ENCODE results near the gene TRAFD1. TPM values are rescaled to one million over a fixed set of nuclear protein-coding genes. Genes with fewer than 3 reads are reported as not detected.

TRAFD1 gene
- total RNA-seq, 1 experiment from 2014 or later = 25.5 TPM

DNA sequence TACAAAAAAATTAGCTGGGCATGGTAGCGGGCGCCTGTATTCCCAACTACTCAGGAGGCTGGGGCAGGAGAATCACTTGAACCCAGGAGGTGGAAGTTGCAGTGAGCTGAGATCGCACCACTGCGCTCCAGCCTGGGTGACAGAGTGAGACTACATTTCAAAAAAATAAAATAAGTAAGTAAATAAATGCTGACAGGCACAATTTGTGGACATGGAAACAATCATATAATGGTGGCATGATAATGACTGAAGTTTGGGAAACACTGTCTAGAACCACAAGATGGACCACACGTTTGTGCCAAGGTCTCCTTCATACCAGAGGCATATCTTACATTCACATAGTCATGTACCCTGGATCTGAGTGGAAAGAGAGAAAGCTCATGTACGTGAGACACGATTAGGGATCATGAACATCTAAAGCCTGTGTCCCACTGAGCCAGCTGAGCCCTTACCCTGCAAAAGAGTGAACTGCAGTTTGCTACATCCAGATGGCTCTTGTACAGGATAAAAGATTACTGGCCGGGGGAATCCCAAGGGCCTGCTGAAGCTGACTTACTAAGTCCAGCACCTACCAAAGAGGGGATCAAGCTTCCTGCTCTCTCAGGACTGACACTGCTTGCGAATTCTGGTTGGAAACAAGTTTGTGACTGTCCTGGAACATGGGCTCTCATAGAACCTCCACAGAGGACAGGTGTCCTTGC is 62.9 kb downstream of the TRAFD1 start:
- H3K4me2 ChIP-seq (ENCODE audit: low read length) = no peak overlapping the region
- no peak overlapping the region for H3K9ac ChIP-seq (ENCODE audit: low read length)
- H3K27ac ChIP-seq (ENCODE audit: low read depth, low read length) = no peak overlapping the region
- ATAC-seq = no peak
- no peaks in the 10 kb centered on the region for H3K9me2 ChIP-seq (ENCODE audit: insufficient read depth)
- H3K36me3 ChIP-seq (ENCODE audit: control insufficient read depth in 1 of 2, insufficient read depth in 2 of 2, low read length in 2 of 2) = peaks cover 0 to 6% of the 10 kb centered on the region in 2 experiments; a peak in 2 of 4 replicates
- H3K9me3 ChIP-seq (ENCODE audit: control insufficient read depth in 1 of 2, insufficient read depth in 1 of 2, low read depth in 1 of 2, low read length in 2 of 2) = no peaks in the 10 kb centered on the region
- no peaks in the 10 kb centered on the region for H4K20me1 ChIP-seq (ENCODE audit: insufficient read depth)
- BruUV-seq (replicated peaks) = no TSS peak
- DNase-seq (ENCODE audit: low read depth, low spot score) = no peak
- TF ChIP-seq POLR2A (IDR thresholded peaks at IDR 0.05; ENCODE audit: borderline replicate concordance, extremely low read depth, insufficient read depth, insufficient read length) = no peak
- TF ChIP-seq, protein P1, sequence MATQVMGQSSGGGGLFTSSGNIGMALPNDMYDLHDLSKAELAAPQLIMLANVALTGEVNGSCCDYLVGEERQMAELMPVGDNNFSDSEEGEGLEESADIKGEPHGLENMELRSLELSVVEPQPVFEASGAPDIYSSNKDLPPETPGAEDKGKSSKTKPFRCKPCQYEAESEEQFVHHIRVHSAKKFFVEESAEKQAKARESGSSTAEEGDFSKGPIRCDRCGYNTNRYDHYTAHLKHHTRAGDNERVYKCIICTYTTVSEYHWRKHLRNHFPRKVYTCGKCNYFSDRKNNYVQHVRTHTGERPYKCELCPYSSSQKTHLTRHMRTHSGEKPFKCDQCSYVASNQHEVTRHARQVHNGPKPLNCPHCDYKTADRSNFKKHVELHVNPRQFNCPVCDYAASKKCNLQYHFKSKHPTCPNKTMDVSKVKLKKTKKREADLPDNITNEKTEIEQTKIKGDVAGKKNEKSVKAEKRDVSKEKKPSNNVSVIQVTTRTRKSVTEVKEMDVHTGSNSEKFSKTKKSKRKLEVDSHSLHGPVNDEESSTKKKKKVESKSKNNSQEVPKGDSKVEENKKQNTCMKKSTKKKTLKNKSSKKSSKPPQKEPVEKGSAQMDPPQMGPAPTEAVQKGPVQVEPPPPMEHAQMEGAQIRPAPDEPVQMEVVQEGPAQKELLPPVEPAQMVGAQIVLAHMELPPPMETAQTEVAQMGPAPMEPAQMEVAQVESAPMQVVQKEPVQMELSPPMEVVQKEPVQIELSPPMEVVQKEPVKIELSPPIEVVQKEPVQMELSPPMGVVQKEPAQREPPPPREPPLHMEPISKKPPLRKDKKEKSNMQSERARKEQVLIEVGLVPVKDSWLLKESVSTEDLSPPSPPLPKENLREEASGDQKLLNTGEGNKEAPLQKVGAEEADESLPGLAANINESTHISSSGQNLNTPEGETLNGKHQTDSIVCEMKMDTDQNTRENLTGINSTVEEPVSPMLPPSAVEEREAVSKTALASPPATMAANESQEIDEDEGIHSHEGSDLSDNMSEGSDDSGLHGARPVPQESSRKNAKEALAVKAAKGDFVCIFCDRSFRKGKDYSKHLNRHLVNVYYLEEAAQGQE (IDR thresholded peaks at IDR 0.05; ENCODE audit: low read depth) = no peak
- no peak for TF ChIP-seq FOSL1 (IDR thresholded peaks at IDR 0.05; ENCODE audit: low read depth)
- no peak for TF ChIP-seq EGR1 (IDR thresholded peaks at IDR 0.05; ENCODE audit: low read depth)
- TF ChIP-seq, protein P2, sequence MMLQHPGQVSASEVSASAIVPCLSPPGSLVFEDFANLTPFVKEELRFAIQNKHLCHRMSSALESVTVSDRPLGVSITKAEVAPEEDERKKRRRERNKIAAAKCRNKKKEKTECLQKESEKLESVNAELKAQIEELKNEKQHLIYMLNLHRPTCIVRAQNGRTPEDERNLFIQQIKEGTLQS (IDR thresholded peaks at IDR 0.05) = no peak
- no peak for TF ChIP-seq CBX3 (IDR thresholded peaks at IDR 0.05; ENCODE audit: low read depth)
- TF ChIP-seq SP1 (IDR thresholded peaks at IDR 0.05; ENCODE audit: low read depth) = no peak
- TF ChIP-seq RAD21 (IDR thresholded peaks at IDR 0.05; ENCODE audit: low read depth) = no peak
- no peak for TF ChIP-seq EZH2 (IDR thresholded peaks at IDR 0.05)
- TF ChIP-seq, protein P3, sequence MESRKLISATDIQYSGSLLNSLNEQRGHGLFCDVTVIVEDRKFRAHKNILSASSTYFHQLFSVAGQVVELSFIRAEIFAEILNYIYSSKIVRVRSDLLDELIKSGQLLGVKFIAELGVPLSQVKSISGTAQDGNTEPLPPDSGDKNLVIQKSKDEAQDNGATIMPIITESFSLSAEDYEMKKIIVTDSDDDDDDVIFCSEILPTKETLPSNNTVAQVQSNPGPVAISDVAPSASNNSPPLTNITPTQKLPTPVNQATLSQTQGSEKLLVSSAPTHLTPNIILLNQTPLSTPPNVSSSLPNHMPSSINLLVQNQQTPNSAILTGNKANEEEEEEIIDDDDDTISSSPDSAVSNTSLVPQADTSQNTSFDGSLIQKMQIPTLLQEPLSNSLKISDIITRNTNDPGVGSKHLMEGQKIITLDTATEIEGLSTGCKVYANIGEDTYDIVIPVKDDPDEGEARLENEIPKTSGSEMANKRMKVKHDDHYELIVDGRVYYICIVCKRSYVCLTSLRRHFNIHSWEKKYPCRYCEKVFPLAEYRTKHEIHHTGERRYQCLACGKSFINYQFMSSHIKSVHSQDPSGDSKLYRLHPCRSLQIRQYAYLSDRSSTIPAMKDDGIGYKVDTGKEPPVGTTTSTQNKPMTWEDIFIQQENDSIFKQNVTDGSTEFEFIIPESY (IDR thresholded peaks at IDR 0.05; ENCODE audit: extremely low read depth, insufficient replicate concordance, low read length) = no peak
- TF ChIP-seq ZFX (IDR thresholded peaks at IDR 0.05) = no peak
- TF ChIP-seq TCF7L2 (IDR thresholded peaks at IDR 0.05; ENCODE audit: borderline replicate concordance, extremely low read depth, insufficient read depth, insufficient read length) = no peak
- TF ChIP-seq ELF1 (IDR thresholded peaks at IDR 0.05; ENCODE audit: borderline replicate concordance, low read depth) = no peak
- TF ChIP-seq POLR2AphosphoS5 (IDR thresholded peaks at IDR 0.05; ENCODE audit: low read depth, low read length) = no peak
- no peak for TF ChIP-seq SIN3A (IDR thresholded peaks at IDR 0.05; ENCODE audit: low read depth)
- TF ChIP-seq SRF (IDR thresholded peaks at IDR 0.05; ENCODE audit: low read depth) = no peak
- TF ChIP-seq JUND (IDR thresholded peaks at IDR 0.05) = no peak
- intact Hi-C loops (cut with micrococcal nuclease) = no loop called here
- H2AFZ ChIP-seq (ENCODE audit: low read depth, low read length, poor library complexity, severe bottlenecking) = no peak overlapping the region
- no peaks in the 10 kb centered on the region for H3K79me2 ChIP-seq (ENCODE audit: insufficient read depth, low read length)
- CTCF ChIA-PET = interaction anchor here (1.0 kb wide), 1 partner anchor 10 kb away, joined by 4 read pairs; no protein-coding TSS in a partner anchor
- H3K4me3 ChIP-seq (replicated peaks in 1 of 2; ENCODE audit: low read depth in 1 of 2, low read length in 2 of 2) = no peak overlapping the region
- peaks cover 2 to 6% of the 10 kb centered on the region in 2 experiments; a peak in 2 of 4 replicates for H3K4me1 ChIP-seq (ENCODE audit: control insufficient read depth in 1 of 2, insufficient read depth in 2 of 2, low read length in 2 of 2)
- RAD21 ChIA-PET (ENCODE audit: low non-redundant PET in 1 of 2, low total read pairs in 2 of 2, uncharacterized antibody in 2 of 2, unreplicated experiment in 2 of 2) = interaction anchor here in 1 of 2 experiments (0.6 kb wide), 1 partner anchor 12 kb away, joined by 3 read pairs; no protein-coding TSS in a partner anchor
- H3K27me3 ChIP-seq (ENCODE audit: insufficient read depth, low read length) = no peaks in the 10 kb centered on the region
- POLR2A ChIA-PET = no interaction called here

Measured in HCT116 (cell line).